Parathyroid adenoma (tissue), 2 donors: Measurements from ENCODE around the gene UCN2.

Source experiments
- H2AFZ ChIP-seq: fragments of 300-600 bp; sonication (generic); one replicate; pipeline ENCODE4 v1.7.0; 2017; ENCODE audit warnings: antibody characterized with exemption, mild to moderate bottlenecking
- H3K27ac ChIP-seq: fragments of 300-600 bp; sonication (generic); one replicate; pipeline ENCODE4 v1.7.0; 2017
- H3K27me3 ChIP-seq: fragments of 300-600 bp; sonication (generic); one replicate; pipeline ENCODE4 v1.7.0; 2017; ENCODE audit warnings: low read length; ENCODE audit not compliant: control insufficient read depth, insufficient read depth
- H3K36me3 ChIP-seq: fragments of 300-600 bp; sonication (generic); one replicate; pipeline ENCODE4 v1.7.0; 2017; ENCODE audit warnings: low read length; ENCODE audit not compliant: control insufficient read depth, insufficient read depth
- H3K4me1 ChIP-seq: fragments of 300-600 bp; sonication (generic); one replicate; pipeline ENCODE4 v1.7.0; 2017; ENCODE audit warnings: control low read depth
- H3K4me2 ChIP-seq: fragments of 300-600 bp; sonication (generic); one replicate; pipeline ENCODE4 v1.7.0; 2017; ENCODE audit warnings: low read length
- H3K4me3 ChIP-seq: fragments of 300-600 bp; sonication (generic); one replicate; pipeline ENCODE4 v1.7.0; 2017; ENCODE audit warnings: low read depth, low read length
- H3K79me2 ChIP-seq: fragments of 300-600 bp; sonication (generic); one replicate; pipeline ENCODE4 v1.7.0; 2017; ENCODE audit warnings: control low read depth
- H3K9ac ChIP-seq: fragments of 300-600 bp; sonication (generic); one replicate; pipeline ENCODE4 v1.7.0; 2017; ENCODE audit warnings: mild to moderate bottlenecking
- H3K9me3 ChIP-seq: fragments of 300-600 bp; sonication (generic); one replicate; pipeline ENCODE4 v1.7.0; 2017; ENCODE audit warnings: low read length; ENCODE audit not compliant: control insufficient read depth
- CTCF ChIP-seq: fragments of 300-600 bp; sonication (generic); IDR thresholded peaks from one replicate; pipeline ENCODE4 v1.7.0; 2017; ENCODE audit warnings: antibody characterized with exemption, mild to moderate bottlenecking
- donor health status: primary hyperparathyroidism.

UCN2 gene

GRCh38 chr3:48595526-48596121 is 32.0 kb upstream of the UCN2 start:
- Histone ChIP-seq H3K4me3 (no peak overlapping the region), H3K4me1 (peaks cover 7% of the 10 kb centered on the region), H3K79me2 (no peaks in the 10 kb centered on the region), H3K27me3 (no peaks in the 10 kb centered on the region), H3K4me2 (no peak overlapping the region), H3K9me3 (no peaks in the 10 kb centered on the region), H3K9ac (no peak overlapping the region), H2AFZ (no peak overlapping the region), H3K36me3 (no peaks in the 10 kb centered on the region), H3K27ac (no peak overlapping the region)
- TF ChIP-seq CTCF, result no peak

GRCh38 chr3:48595075-48595525 is 31.5 kb upstream of the UCN2 start, which contains the start of gene COL7A1:
COL7A1 (minus strand) TSS chr3:48595329; CDS start chr3:48595159, 170 bp downstream.
- no peaks in the 10 kb centered on the region for H3K36me3 ChIP-seq
- no peak within 1 kb of the TSS for H3K4me3 ChIP-seq
- H2AFZ ChIP-seq, result peak within 1 kb of the TSS; percentile 53
- TF ChIP-seq CTCF, result no peak
- peaks cover 7% of the 10 kb centered on the region for H3K4me1 ChIP-seq
- H3K9ac ChIP-seq, result no peak within 1 kb of the TSS
- H3K27me3 ChIP-seq, result no peaks in the 10 kb centered on the region
- H3K79me2 ChIP-seq, result no peaks in the 10 kb centered on the region
- no peak within 1 kb of the TSS for H3K27ac ChIP-seq
- H3K4me2 ChIP-seq, result no peak within 1 kb of the TSS
- no peaks in the 10 kb centered on the region for H3K9me3 ChIP-seq

GRCh38 chr3:48594417-48595049 is 31.0 kb upstream of the UCN2 start:
- no peaks in the 10 kb centered on the region for H3K36me3 ChIP-seq
- H3K27ac ChIP-seq, result no peak overlapping the region

GRCh38 chr3:48593337-48593736 is 29.8 kb upstream of the UCN2 start:
- no peak for TF ChIP-seq CTCF
- no peaks in the 10 kb centered on the region for H3K79me2 ChIP-seq
- H2AFZ ChIP-seq, result no peak overlapping the region
- no peaks in the 10 kb centered on the region for H3K9me3 ChIP-seq
- peaks cover 7% of the 10 kb centered on the region for H3K4me1 ChIP-seq
- H3K4me3 ChIP-seq, result no peak overlapping the region
- no peaks in the 10 kb centered on the region for H3K27me3 ChIP-seq
- H3K9ac ChIP-seq, result no peak overlapping the region
- no peaks in the 10 kb centered on the region for H3K36me3 ChIP-seq
- H3K27ac ChIP-seq, result no peak overlapping the region
- H3K4me2 ChIP-seq, result no peak overlapping the region

More at GRCh38 chr3:48594417-48595049, 31.0 kb upstream of the UCN2 start:
- no peaks in the 10 kb centered on the region for H3K9me3 ChIP-seq
- peaks cover 7% of the 10 kb centered on the region for H3K4me1 ChIP-seq
- no peak overlapping the region for H3K9ac ChIP-seq
- no peak for TF ChIP-seq CTCF
- no peaks in the 10 kb centered on the region for H3K27me3 ChIP-seq
- no peak overlapping the region for H3K4me2 ChIP-seq
- peak overlapping the region; percentile 53 for H2AFZ ChIP-seq
- H3K4me3 ChIP-seq, result no peak overlapping the region
- no peaks in the 10 kb centered on the region for H3K79me2 ChIP-seq
